A673 (cell line): ENCODE measurements around the gene MPIG6B.

ENCODE experiments used
- EZH2 ChIP-seq: fragments of 200-600 bp; sonication (generic); IDR thresholded peaks from 2 replicates; pipeline ENCODE4 v1.6.1; 2017; ENCODE audit warnings: borderline replicate concordance, low read depth, mild to moderate bottlenecking, mixed read lengths, antibody characterized with exemption, low read length; ENCODE audit not compliant: poor library complexity, severe bottlenecking
- TF ChIP-seq, protein P1 (sequence below): fragments of 300-800, 200-600 bp; sonication (generic); conservative IDR thresholded peaks from 2 replicates; pipeline ENCODE4 v1.5.1; 2017; ENCODE audit warnings: low read depth, mild to moderate bottlenecking, antibody characterized with exemption, low read length, moderate library complexity, mixed read lengths

DNA sequence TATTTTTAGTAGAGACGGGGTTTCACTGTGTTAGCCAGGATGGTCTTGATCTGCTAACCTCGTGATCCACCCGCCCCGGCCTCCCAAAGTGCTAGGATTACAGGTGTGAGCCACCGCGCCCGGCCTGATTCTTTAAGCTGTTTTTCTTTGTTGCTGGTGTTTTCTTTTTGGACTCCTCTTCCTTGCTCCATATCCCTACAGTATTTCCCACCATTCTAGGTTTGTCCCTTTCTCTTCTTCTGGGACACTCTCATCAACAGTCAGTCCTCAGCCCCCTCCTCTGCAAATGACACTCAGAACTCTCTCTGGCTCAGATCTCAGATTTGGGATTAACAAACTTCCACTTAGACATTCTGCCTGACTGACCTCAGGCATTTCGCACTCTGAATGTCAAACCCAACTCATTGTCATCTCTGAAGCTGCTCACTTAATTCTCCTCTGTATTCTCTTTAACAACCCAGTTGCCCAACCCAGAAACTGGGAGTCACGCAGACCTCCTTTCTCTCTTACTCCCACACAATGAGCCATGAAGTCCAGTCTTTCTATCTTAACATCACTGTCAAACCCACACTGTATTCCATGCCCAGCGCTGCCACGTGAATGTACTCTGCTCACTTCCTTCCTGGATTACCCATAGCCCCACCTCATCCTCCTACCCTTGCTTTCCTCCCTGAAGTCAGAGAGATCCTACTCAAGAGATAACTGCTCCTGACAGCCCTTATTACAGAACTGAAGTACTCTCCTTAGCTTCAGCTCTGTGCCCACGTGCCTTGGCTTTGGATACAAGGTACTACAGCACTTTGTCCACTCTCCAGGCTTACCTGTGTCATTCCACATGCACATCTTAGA is 2.6 kb downstream of the MPIG6B start:
- TF ChIP-seq, protein P1, sequence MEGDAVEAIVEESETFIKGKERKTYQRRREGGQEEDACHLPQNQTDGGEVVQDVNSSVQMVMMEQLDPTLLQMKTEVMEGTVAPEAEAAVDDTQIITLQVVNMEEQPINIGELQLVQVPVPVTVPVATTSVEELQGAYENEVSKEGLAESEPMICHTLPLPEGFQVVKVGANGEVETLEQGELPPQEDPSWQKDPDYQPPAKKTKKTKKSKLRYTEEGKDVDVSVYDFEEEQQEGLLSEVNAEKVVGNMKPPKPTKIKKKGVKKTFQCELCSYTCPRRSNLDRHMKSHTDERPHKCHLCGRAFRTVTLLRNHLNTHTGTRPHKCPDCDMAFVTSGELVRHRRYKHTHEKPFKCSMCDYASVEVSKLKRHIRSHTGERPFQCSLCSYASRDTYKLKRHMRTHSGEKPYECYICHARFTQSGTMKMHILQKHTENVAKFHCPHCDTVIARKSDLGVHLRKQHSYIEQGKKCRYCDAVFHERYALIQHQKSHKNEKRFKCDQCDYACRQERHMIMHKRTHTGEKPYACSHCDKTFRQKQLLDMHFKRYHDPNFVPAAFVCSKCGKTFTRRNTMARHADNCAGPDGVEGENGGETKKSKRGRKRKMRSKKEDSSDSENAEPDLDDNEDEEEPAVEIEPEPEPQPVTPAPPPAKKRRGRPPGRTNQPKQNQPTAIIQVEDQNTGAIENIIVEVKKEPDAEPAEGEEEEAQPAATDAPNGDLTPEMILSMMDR: no peak
- no peak for TF ChIP-seq EZH2
